HG03460 (cell line): ENCODE data around the gene MACROD2.

Experiments
- ATAC-seq: cut with Tn5 transposase; IDR thresholded peaks from one replicate; pipeline ENCODE4 v1.9.1; 2021; ENCODE audit not compliant: unreplicated experiment

The MACROD2 gene

GRCh38 chr20:15674253-15675060 lies 1679.1 kb downstream of the MACROD2 start:
- ATAC-seq = no peak

- ATAC-seq = no peak
These were observed 1679.8 kb downstream of the MACROD2 start for GRCh38 chr20:15675061-15675514.

GRCh38 chr20:15675813-15676484 lies 1680.6 kb downstream of the MACROD2 start:
- no peak for ATAC-seq

- no peak for ATAC-seq
These were observed 1681.5 kb downstream of the MACROD2 start for GRCh38 chr20:15676815-15677214.

DNA sequence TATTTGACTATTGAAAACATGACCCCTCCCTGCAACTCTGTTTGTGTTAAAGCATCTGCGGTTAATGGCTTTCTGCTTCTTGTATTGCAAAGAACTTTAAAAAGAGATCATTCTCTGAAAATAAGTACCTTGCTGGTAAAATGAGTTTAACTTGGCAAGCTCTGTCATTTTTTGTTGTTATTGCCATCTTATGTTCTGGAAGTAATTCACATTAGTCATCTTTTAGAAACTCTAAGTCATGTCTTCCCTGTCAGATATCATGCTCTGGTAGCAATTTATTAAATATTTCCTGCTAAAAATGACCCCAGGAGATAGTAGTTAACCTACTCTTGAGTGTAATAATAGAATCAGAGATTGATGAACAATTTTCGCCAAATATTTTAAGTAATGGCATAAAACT lies 1687.4 kb downstream of the MACROD2 start:
- no peak for ATAC-seq

DNA sequence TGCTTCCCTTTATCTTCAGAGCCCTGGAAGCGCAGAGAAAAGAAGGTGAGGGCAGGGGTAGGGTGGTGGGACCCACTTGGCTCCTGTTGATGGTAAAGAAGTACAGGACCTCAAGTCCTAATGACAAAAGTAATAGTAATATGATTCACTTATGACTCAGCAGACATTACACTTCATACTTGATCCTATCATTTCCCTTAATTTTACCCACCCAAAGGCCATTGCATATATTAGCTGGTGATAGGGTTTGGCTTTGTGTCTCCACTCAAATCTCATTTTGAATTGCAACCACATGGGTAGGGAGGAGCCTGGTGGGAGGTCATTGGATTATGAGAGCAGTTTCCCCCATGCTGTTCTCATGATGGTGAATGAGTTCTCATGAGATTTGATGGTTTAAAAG lies 1697.3 kb downstream of the MACROD2 start:
- no peak for ATAC-seq

- no peak for ATAC-seq
These were observed 1704.3 kb downstream of the MACROD2 start for GRCh38 chr20:15699431-15700146.

DNA sequence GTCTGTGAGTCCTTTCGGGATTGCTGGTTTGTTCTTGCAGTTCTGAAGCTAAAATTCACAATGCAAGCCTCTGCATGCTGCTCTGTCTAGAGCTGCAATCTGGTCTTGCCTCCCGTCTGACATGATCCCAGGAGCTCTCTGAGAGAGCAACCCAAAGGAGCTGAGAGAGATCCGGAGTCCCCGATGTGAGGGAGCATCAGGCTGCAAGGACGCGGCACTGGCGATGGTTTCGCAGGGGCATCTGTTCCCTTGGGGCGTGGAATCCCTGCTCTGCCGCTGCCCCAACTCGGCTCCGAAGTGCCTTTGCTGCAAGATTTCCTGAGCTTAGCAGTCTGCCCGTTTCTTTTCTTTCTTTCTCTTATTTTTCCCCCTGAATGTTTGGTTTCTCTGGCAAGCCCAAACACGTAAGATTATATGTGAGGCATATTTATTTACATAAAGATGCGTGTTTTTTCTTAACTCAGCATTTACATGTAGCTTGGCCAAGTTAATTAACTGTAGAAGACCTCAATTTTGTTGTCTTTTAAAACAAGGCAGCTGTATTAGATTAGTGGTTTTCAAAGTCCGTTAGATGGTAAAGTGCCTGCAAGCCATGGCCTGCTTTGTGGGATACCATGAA lies 1704.9 kb downstream of the MACROD2 start:
- ATAC-seq = no peak

DNA sequence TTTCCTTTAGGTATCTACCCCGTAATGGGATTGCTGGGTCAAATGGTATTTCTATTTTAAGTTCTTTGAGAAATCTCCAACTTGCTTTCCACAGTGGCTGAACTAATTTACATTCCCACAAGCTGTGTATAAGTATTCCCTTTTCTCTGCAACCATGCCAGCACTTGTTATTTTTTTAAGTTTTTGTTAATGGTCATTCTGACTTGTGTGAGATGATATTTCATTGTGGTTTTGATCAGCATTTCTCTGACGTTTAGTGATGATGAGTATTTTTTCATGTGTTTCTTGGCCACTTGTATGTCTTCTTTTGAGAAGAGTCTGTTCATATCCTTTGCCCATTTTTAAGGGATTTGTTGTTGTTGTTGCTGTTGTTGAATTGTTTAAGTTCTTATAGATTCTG lies 1706.8 kb downstream of the MACROD2 start:
- ATAC-seq = no peak

GRCh38 chr20:15703171-15703911 lies 1708.0 kb downstream of the MACROD2 start:
- ATAC-seq = no peak

- no peak for ATAC-seq
These were observed 1710.7 kb downstream of the MACROD2 start for GRCh38 chr20:15705975-15706374.

DNA sequence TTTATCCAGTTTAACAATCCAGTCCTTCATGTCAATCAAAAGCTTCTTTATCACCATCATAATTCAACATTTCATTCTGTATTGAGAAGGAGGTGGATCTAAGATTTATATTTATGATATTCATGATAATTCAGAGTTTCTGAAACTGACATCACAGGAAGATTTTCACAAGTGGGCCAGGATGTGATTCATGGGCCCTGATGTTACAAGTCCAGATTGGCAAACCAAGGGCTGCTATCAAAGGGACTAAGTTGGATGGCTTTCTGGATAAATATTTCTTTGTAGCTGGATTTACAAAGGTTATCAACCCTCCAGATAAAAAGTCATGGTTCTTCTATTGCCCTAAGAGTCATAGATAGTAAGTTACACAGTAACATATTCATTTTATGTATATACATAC lies 1711.4 kb downstream of the MACROD2 start:
- no peak for ATAC-seq

- ATAC-seq = no peak
These were observed 1713.8 kb downstream of the MACROD2 start for GRCh38 chr20:15708984-15709598.

DNA sequence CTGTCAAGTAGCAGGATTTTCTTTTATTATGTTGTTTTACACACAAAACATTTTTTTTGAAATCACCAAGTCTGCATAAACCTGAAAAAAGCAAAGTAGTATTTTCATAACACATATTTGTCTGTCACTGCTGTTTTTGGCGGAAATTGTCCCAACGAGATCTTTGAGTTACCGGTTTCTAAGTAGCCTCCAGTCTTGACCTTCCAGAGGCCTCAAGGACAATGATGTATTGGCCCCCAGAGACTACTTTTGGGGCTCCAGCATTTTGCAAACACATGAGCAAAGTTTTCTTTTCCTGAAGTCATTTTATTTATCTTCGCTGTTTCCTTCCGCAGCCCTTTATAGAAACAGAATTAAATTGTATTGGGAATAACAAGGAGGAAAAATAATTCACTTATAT lies 1715.3 kb downstream of the MACROD2 start:
- ATAC-seq = no peak

DNA sequence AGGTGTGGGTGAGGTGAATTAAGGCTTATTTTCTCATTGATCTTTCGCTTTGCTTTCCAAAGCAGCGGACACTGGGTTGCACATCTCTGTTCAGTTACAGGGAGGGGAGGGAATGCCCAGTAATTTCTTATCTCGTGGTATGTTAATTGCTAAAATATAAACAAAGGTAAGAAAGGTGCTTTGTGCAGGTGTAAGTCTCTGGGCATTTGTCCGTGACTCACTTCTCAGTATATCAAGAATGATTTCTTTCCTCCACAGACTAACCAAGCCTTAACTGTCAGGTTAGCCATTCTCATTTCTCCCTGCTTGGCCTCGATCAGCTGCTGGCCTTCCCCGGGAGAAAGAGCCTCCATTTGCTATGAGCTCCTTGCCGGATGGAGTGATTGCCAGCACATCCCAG lies 1715.9 kb downstream of the MACROD2 start:
- ATAC-seq = no peak

DNA sequence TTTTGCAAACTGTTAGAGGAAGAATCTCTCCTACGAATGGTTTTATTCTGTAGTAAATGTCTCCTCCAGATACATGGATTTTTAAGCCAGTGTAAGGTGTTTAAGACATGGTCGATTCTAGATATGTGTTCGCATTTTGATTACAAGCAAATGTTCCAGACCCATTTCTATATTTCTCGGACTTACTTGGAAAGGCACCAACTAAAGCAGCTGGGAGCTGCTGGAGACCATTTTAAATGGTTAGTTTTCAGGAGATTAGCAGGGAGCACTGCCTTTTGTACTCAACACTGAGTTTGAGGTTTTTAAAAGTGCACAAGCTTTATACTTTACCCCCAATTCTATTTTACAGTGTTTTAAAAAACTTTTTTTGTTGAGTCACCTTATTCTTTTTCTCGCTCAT lies 1720.9 kb downstream of the MACROD2 start:
- no peak for ATAC-seq

- no peak for ATAC-seq
These were observed 1731.1 kb downstream of the MACROD2 start for GRCh38 chr20:15726416-15726815.

DNA sequence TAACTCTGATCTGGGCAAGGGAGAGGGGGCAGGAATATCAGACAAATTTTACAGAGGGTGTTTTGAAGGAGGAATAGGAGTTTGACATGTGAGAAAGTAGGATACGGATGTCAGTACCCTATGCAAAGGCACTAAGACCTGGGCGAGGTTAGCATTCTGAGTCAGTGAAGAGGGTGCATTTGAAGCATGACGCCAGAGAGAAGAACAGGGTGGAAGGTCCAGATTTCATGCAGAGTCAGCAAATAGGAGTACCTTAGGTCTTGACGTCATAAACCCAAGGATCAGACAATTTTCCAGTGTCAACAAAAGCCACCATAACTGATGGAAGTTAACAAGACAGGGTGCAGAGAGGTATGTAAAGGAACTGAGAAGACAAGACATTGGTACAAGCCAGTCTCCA lies 1738.7 kb downstream of the MACROD2 start:
- no peak for ATAC-seq

DNA sequence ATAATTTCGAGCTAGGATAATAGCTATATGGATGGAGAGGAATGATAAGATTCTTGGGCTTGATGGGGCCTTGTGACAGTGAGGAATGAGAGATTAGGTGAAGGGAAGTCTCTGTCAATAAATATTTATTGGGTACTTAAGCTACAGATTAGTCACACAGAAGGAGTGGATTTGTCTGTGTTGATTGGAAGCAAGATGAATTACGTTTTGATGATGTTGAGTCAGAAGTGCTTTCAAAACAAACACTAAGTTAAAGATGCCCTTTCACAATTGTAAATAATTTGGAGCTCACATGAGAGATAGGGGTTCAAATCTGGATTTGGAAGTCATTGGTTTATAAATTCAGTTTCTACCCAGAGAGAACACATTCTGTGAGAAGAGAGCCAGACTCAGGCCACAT lies 1743.7 kb downstream of the MACROD2 start:
- no peak for ATAC-seq

DNA sequence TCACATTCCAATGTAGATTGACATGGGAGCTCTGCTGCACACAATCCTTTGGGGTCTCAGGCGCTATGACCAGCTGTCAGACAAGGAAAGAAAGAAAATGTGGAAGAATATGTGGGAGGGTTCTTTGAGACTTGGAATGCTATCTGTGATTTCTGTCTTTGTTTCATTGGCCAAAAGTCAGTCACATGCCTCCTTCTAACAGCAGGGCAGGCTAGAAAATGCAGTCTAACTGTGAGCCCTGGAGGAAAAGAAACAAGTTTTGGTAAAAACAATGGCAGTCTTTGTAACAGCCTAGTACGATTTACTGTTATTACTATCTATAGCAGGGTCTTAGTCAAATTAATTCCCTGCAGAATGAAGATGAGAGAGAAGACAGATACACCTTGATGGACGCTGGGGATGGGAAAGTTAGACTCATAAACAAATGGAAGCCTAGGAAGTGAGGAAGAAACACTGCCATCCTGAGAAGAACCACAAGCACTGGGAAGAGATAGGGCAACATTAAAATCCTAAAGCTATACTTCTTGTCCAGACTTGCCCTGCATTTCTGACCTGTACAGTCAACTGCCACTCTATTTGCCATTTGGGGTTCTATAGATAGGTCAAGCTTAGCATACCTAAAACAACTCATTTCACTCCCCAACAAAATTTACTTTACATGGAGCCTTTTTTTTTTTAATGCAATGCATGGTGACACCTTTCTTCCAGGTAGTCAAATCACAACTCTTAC lies 1744.9 kb downstream of the MACROD2 start:
- no peak for ATAC-seq
